CD14-positive monocyte (primary cell): ENCODE results near the gene DCTN2. TPM values are rescaled to one million over a fixed set of nuclear protein-coding genes. Genes with fewer than 3 reads are reported as not detected.

Source experiments
- DNase-seq, 3 donors: peaks; one replicate each; pipeline ENCODE4 v3.0.0-alpha.2; 2011 to 2022
- H2AFZ ChIP-seq: 2 replicates; pipeline ENCODE4 v1.6.0; 2012; ENCODE audit warnings: mild to moderate bottlenecking, low read depth, low read length, inconsistent platforms; ENCODE audit not compliant: insufficient read depth, poor library complexity, severe bottlenecking
- H3K27ac ChIP-seq, 2 donors: 1 replicate in 1 of 2; 2 replicates in 1 of 2; pipeline ENCODE4 v1.5.1; 2012 to 2013; ENCODE audit warnings: low read length in 2 of 2, control low read depth in 1 of 2, inconsistent platforms in 1 of 2, low read depth in 1 of 2, mild to moderate bottlenecking in 1 of 2
- H3K27me3 ChIP-seq, 2 donors: one replicate each; pipeline versions ENCODE4 v1.6.0 to v1.6.1; 2011 to 2013; ENCODE audit warnings: low read length in 2 of 2; ENCODE audit not compliant: control insufficient read depth in 2 of 2, insufficient read depth in 2 of 2
- H3K36me3 ChIP-seq, 2 donors: replicated peaks in 1 of 2; 1 replicate in 1 of 2; 2 replicates in 1 of 2; pipeline versions ENCODE4 v1.5.1 to v1.6.1; 2012 to 2013; ENCODE audit warnings: low read length in 2 of 2, control low read depth in 1 of 2, inconsistent platforms in 1 of 2, mild to moderate bottlenecking in 1 of 2; ENCODE audit not compliant: insufficient read depth in 2 of 2, control insufficient read depth in 1 of 2
- H3K4me1 ChIP-seq, 2 donors: 1 replicate in 1 of 2; 2 replicates in 1 of 2; pipeline versions ENCODE4 v1.5.1 to v1.6.1; 2012 to 2013; ENCODE audit warnings: low read length in 2 of 2, control low read depth in 1 of 2, inconsistent platforms in 1 of 2, mild to moderate bottlenecking in 1 of 2, moderate library complexity in 1 of 2; ENCODE audit not compliant: insufficient read depth in 2 of 2, control insufficient read depth in 1 of 2
- H3K4me2 ChIP-seq: replicated peaks from 2 replicates; pipeline ENCODE3; 2012; ENCODE audit warnings: low read length, moderate library complexity, mild to moderate bottlenecking; ENCODE audit not compliant: poor library complexity, severe bottlenecking; ENCODE audit errors: extremely low read depth
- H3K4me3 ChIP-seq, 3 experiments: fragments of 200-600 bp in 1 of 3; sonication (generic) in 1 of 3; replicated peaks in 1 of 3; 1 replicate in 2 of 3; 2 replicates in 1 of 3; pipeline ENCODE4 v1.5.1; 2011 to 2013; ENCODE audit warnings: low read length in 3 of 3, mild to moderate bottlenecking in 3 of 3, control low read depth in 2 of 3, low read depth in 2 of 3, inconsistent platforms in 1 of 3, moderate library complexity in 1 of 3
- H3K79me2 ChIP-seq: 2 replicates; pipeline ENCODE4 v1.6.0; 2012; ENCODE audit warnings: mild to moderate bottlenecking, control low read depth, inconsistent platforms, low read length, moderate library complexity; ENCODE audit not compliant: insufficient read depth
- H3K9ac ChIP-seq: 2 replicates; pipeline ENCODE4 v1.6.0; 2017; ENCODE audit warnings: low read length, mild to moderate bottlenecking; ENCODE audit not compliant: insufficient read depth, poor library complexity, severe bottlenecking
- H3K9me3 ChIP-seq, 2 donors: replicated peaks in 1 of 2; 1 replicate in 1 of 2; 2 replicates in 1 of 2; pipeline versions ENCODE4 v1.5.1 to v1.6.1; 2012 to 2013; ENCODE audit warnings: low read length in 2 of 2, control low read depth in 1 of 2; ENCODE audit not compliant: control insufficient read depth in 1 of 2, insufficient read depth in 1 of 2
- H4K20me1 ChIP-seq: 2 replicates; pipeline ENCODE4 v1.6.0; 2012; ENCODE audit warnings: mild to moderate bottlenecking, low read length, control low read depth, moderate library complexity; ENCODE audit not compliant: insufficient read depth
- H3K27ac Mint-ChIP-seq, 7 donors: one replicate each; pipeline ENCODE4 v1.8.0; 2020; ENCODE audit warnings: mild to moderate bottlenecking in 7 of 7, mixed read lengths in 7 of 7, moderate library complexity in 6 of 7, inconsistent platforms in 2 of 7
- H3K27me3 Mint-ChIP-seq, 3 donors: one replicate each; pipeline ENCODE4 v1.8.0; 2021 to 2022; ENCODE audit warnings: low read depth in 3 of 3, mild to moderate bottlenecking in 3 of 3, mixed read lengths in 3 of 3, moderate library complexity in 3 of 3, inconsistent platforms in 1 of 3
- H3K36me3 Mint-ChIP-seq, 2 donors: one replicate each; pipeline ENCODE4 v1.8.0; 2020; ENCODE audit warnings: mixed read lengths in 2 of 2, inconsistent platforms in 1 of 2, mild to moderate bottlenecking in 1 of 2
- H3K4me1 Mint-ChIP-seq: one replicate; pipeline ENCODE4 v1.8.0; 2020; ENCODE audit warnings: mild to moderate bottlenecking, mixed read lengths
- H3K4me3 Mint-ChIP-seq, 2 donors: one replicate each; pipeline ENCODE4 v1.8.0; 2020; ENCODE audit warnings: mild to moderate bottlenecking in 2 of 2, mixed read lengths in 2 of 2, moderate library complexity in 1 of 2
- H3K9me3 Mint-ChIP-seq, 7 donors: one replicate each; pipeline ENCODE4 v1.8.0; 2020 to 2022; ENCODE audit warnings: mixed read lengths in 7 of 7, mild to moderate bottlenecking in 6 of 7, moderate library complexity in 6 of 7, inconsistent platforms in 2 of 7
- CTCF ChIP-seq: fragments of 200-600 bp; IDR thresholded peaks from one replicate; pipeline ENCODE4 v1.8.0; 2022; ENCODE audit warnings: antibody characterized with exemption, mild to moderate bottlenecking
- WGBS: methylation state at CpG from one replicate; pipeline ENCODE4 v1.1.5; 2013; ENCODE audit warnings: missing lambda C conversion rate; ENCODE audit not compliant: insufficient coverage; 5-methylcytosine and 5-hydroxymethylcytosine counted together
- intact Hi-C, 2 donors: fragments of 100-400 bp; cut with micrococcal nuclease; formaldehyde crosslinking; loops; one replicate each; pipeline versions ENCODE4 v1.15.0 to v1.15.1; 2023
- polyA plus RNA-seq, 3 donors: library from polyadenylated mRNA; depleted of rRNA in 1 of 3; unstranded in 2 of 3; stranded (reverse) in 1 of 3; fragments of 300-500 nt in 2 of 3; fragments of >200 nt in 1 of 3; fragmentation: Illumina TruSeq in 2 of 3; gene quantifications; 1 replicate in 2 of 3; 2 replicates in 1 of 3; pipeline ENCODE4 v1.2.3, GENCODE V29; 2012 to 2021

DCTN2 gene
- polyA plus RNA-seq, 3 donors, result 72.8 to 94.5 (median 82.2) TPM

- Mint-ChIP-seq H3K9me3 (no peaks in the 10 kb centered on the region), H3K36me3 (no peaks in the 10 kb centered on the region), H3K27me3 (peaks cover 11 to 20% (median 16%) of the 10 kb centered on the region in 3 donors), H3K4me3 (no peak overlapping the region), H3K27ac (no peak overlapping the region), H3K4me1 (peaks cover 22% of the 10 kb centered on the region)
- no peak for DNase-seq
- intact Hi-C loops, result loop anchor here in 1 of 2 donors (5.0 to 10.0 kb wide), 2 partner anchors 42 to 114 kb away; partner anchors contain the start of gene OS9
- Histone ChIP-seq H3K9ac (no peak overlapping the region), H3K36me3 (no peaks in the 10 kb centered on the region), H3K4me3 (no peak overlapping the region), H3K27me3 (peaks cover 0 to 8% of the 10 kb centered on the region in 2 donors), H2AFZ (no peak overlapping the region), H3K4me2 (no peak overlapping the region), H4K20me1 (no peaks in the 10 kb centered on the region), H3K27ac (no peak overlapping the region), H3K79me2 (no peaks in the 10 kb centered on the region), H3K4me1 (peaks cover 14 to 16% of the 10 kb centered on the region in 2 donors), H3K9me3 (no peaks in the 10 kb centered on the region)
- WGBS, result no CpG with 5 or more reads among the region's 4 CpGs
- TF ChIP-seq CTCF, result no peak
These were observed 33.4 kb upstream of the DCTN2 start for GRCh38 chr12:57580466-57580795.

GRCh38 chr12:57579677-57580465 lies 32.9 kb upstream of the DCTN2 start:
- H3K36me3 Mint-ChIP-seq, result no peaks in the 10 kb centered on the region

More at GRCh38 chr12:57579677-57580465, 32.9 kb upstream of the DCTN2 start:
- Histone ChIP-seq H3K9me3 (no peaks in the 10 kb centered on the region), H3K9ac (no peak overlapping the region), H3K27me3 (peaks cover 0 to 8% of the 10 kb centered on the region in 2 donors), H4K20me1 (no peaks in the 10 kb centered on the region), H3K27ac (no peak overlapping the region), H3K36me3 (no peaks in the 10 kb centered on the region), H3K4me2 (no peak overlapping the region), H3K79me2 (no peaks in the 10 kb centered on the region), H3K4me3 (no peak overlapping the region), H2AFZ (no peak overlapping the region), H3K4me1 (peaks cover 9 to 11% of the 10 kb centered on the region in 2 donors)
- WGBS, result 89% methylated on average over 6 of the region's 8 CpGs
- no peak overlapping the region for H3K27ac Mint-ChIP-seq
- no peaks in the 10 kb centered on the region for H3K9me3 Mint-ChIP-seq
- H3K27me3 Mint-ChIP-seq, result peaks cover 15 to 20% (median 18%) of the 10 kb centered on the region in 3 donors
- no peak for TF ChIP-seq CTCF
- H3K4me1 Mint-ChIP-seq, result peaks cover 16% of the 10 kb centered on the region
- DNase-seq, result no peak
- intact Hi-C loops, result loop anchor here in 1 of 2 donors (5.0 to 10.0 kb wide), 2 partner anchors 42 to 115 kb away; partner anchors contain the start of gene OS9
- no peak overlapping the region for H3K4me3 Mint-ChIP-seq
